HL-60 (cell line): ENCODE measurements around the gene LAMA3.

Experiments used
- DNase-seq, 2 experiments: peaks; one replicate each; pipeline ENCODE4 v3.0.0-alpha.2; 2010 to 2020; ENCODE audit warnings: low read depth in 1 of 2, low spot score in 1 of 2
- H3K27ac ChIP-seq: fragments of 250-450 bp; sonication (Bioruptor Pico); replicated peaks from 2 replicates; pipeline ENCODE4 v1.5.1; 2020; ENCODE audit warnings: mild to moderate bottlenecking, moderate library complexity
- H3K27me3 ChIP-seq: fragments of 250-450 bp; sonication (Bioruptor Pico); 2 replicates; pipeline ENCODE4 v1.5.1; 2021; ENCODE audit warnings: mild to moderate bottlenecking, moderate library complexity; ENCODE audit not compliant: insufficient read depth, poor library complexity, severe bottlenecking
- H3K4me3 ChIP-seq: replicated peaks from 2 replicates; pipeline ENCODE4 v1.5.1; 2011; ENCODE audit warnings: mild to moderate bottlenecking, control low read depth, low read length; ENCODE audit not compliant: insufficient read depth
- CTCF ChIP-seq: IDR thresholded peaks from one replicate; pipeline ENCODE4 v1.5.1; 2011; ENCODE audit warnings: low read length, control low read depth, inconsistent platforms; ENCODE audit not compliant: insufficient read depth
- GABPA ChIP-seq: IDR thresholded peaks from 2 replicates; pipeline ENCODE4 v1.6.1; 2012; ENCODE audit warnings: low read depth
- POLR2AphosphoS5 ChIP-seq: IDR thresholded peaks from 2 replicates; pipeline ENCODE4 v1.6.1; 2012; ENCODE audit warnings: low read depth
- REST ChIP-seq: IDR thresholded peaks from 2 replicates; pipeline ENCODE4 v1.6.1; 2012; ENCODE audit warnings: low read depth; ENCODE audit not compliant: insufficient replicate concordance
- SPI1 ChIP-seq: IDR thresholded peaks from 2 replicates; pipeline ENCODE4 v1.6.1; 2012; ENCODE audit warnings: low read depth, mild to moderate bottlenecking, borderline replicate concordance

The LAMA3 gene

GRCh38 chr18:23690505-23691068, 1.3 kb downstream of the LAMA3 start:
- Histone ChIP-seq H3K27me3 (peaks cover 55% of the 10 kb centered on the region), H3K27ac (no peak overlapping the region), H3K4me3 (no peak overlapping the region)
- TF ChIP-seq CTCF = no peak
- TF ChIP-seq POLR2AphosphoS5 = no peak
- no peak for TF ChIP-seq SPI1
- no peak for TF ChIP-seq REST
- TF ChIP-seq GABPA = no peak
- no peak for DNase-seq

GRCh38 chr18:23693846-23694245, 4.6 kb downstream of the LAMA3 start:
- DNase-seq = no peak
- TF ChIP-seq REST = no peak
- TF ChIP-seq POLR2AphosphoS5 = no peak
- TF ChIP-seq GABPA = no peak
- no peak for TF ChIP-seq SPI1
- no peak for TF ChIP-seq CTCF
- Histone ChIP-seq H3K27ac (no peak overlapping the region), H3K4me3 (no peak overlapping the region), H3K27me3 (peaks cover 42% of the 10 kb centered on the region)

- DNase-seq = no peak
- H3K4me3 ChIP-seq = no peak overlapping the region
- peaks cover 38% of the 10 kb centered on the region for H3K27me3 ChIP-seq
- TF ChIP-seq SPI1 (no peak), CTCF (no peak), POLR2AphosphoS5 (no peak)
- H3K27ac ChIP-seq = no peak overlapping the region
These were observed 5.6 kb downstream of the LAMA3 start for GRCh38 chr18:23694637-23695430.
